Stimulated activated CD8-positive, alpha-beta memory T cell treated with anti-CD3 and anti-CD28 coated beads, Interleukin-4, amount 100 ng/mL, for 1 hour (primary cell): ENCODE data around the gene VEGFC.

Experiments
- DNase-seq, 2 donors: peaks; one replicate each; pipeline ENCODE4 v3.0.0-alpha.2; 2020; ENCODE audit warnings: low read depth in 2 of 2, low spot score in 1 of 2

The VEGFC gene

DNA sequence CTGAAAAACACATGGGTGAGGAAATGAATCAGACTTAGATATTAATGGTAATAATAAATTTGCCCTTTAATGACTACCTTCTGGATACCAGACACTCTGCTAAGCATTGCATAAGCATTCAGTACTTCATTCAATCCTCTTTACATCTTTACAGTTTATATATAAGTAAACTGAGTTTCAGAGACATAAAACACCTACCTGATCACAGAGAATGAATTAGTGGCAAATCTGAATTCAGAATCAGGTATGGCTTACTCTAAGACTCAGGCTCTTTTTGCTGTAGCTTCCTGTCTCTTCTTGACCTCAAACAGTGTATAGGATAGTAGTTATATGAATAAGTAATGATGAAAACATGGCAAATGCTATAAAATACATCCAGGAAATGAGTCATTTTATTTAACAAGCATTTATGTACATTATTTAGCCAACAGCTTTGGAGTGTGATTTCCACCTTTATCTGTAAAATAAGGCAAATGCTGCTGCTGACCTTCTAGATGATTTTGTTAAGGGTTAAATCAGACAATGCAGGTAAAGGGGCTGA, 83.9 kb downstream of the VEGFC start:
- DNase-seq = no peak

DNA sequence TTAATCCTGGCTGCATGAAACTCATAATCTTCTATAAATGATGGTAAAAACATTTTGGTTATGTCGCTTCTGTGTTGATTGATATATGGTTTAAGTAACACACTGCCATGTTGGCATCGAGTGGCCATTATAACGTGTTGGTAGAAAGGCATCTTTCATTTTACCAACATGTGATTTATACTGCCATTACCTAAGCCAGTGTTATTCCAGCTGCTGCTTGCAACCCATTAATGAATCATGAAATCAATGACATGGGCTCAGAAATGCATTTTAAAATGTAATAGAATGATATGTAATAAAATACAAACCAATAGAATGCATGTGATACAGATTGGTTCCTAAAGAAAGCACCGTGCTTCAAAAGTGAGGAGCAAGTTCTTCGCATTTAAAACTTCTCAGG, 102.0 kb downstream of the VEGFC start:
- no peak for DNase-seq

DNA sequence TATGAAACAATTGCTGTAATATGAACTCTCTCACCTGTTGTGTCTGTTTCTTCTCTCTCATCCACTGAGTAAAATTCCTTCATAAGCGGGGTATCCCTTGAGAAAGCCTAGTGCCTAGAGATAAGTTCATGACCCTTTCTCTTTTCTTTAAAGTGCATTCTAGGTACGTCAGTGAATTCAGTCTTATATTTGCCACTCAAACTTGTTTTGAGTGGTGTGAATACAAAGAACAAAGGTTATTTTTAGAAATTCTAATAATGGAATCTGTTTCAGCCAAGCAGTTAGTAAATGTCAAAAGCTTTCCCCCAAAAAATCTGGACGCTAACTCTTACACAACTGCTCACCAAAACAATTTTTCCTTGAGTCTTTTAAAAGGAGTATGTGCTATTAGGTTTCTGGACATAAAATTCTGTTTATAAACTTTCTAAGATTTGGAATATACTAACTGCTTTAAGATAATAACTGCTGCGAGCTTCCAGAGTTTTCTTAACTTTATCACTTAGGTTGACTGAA, 112.0 kb downstream of the VEGFC start:
- no peak for DNase-seq

DNA sequence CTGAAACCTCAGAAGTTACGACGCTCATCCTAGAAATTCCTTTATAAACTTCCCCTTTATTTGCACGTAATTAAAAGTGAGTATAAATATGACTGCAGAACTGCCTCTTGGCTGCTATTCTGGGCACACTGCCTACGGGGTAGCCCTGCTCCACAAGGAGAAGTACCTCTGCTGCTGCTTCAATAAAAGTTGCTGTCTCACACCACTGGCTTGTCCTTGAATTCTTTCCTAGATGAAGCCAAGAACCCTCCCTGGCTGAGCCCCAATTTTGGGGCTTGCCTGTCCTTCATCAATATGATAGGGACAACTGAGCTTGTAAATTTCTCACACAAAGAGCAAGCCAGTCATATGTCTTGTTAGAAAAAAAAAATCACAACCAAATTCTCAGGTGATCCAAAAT, 115.8 kb downstream of the VEGFC start:
- DNase-seq = no peak

DNA sequence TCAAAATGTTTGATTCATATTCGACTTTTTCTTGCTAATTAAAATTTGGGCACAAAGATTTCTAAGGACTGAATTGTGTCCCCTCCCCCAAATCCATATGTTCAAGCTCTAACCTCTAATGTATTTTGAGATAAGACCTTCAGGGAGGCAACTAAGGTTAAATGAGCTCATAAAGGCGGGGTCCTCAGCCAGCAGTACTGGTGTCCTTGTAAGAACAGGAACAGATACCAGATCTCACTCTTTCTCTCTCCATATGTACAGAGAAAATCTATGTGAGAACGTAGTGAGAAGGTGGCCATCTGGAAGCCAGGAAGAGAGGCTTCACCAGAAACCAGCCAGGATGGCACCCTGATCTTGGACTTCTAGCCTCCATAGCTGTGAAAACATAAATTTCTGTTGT, 116.9 kb downstream of the VEGFC start:
- no peak for DNase-seq

DNA sequence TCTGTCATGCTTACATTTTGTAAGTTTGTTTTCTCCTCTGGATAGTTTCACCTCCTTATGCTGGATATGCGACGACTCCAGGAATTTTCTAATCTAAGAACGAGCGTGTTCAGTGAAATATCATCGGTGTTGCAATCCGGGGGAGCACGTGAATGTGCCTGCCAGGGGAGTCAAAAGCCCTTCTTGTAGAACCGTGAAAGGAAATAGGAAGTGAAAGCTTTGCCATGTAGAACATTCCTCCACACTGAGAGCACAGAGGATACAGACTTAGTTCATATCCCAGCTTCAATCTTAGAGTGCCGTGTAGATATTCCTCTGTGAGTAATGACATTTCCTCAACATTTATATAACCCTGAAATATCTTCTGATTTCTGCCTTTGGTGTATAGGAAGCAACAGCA, 121.2 kb downstream of the VEGFC start:
- DNase-seq = no peak

DNA sequence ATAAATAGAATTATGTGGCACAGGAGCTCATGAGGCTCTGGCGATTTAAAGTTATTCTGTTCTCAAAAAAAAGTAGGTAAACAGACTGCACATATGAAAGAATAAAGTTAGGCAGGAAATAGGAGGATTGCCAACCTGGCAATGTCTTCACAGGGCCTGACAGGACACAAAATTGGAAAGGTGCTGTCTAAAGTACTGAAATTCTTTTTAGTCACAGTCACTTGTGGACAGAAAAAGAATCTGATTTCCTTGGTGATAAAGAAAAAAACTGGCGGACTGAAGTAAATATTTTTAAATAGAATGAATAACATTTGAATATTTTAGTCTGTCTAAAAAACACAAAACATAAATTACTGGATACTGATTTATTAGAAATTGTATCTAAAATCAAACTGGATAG, 124.4 kb downstream of the VEGFC start:
- DNase-seq = no peak

DNA sequence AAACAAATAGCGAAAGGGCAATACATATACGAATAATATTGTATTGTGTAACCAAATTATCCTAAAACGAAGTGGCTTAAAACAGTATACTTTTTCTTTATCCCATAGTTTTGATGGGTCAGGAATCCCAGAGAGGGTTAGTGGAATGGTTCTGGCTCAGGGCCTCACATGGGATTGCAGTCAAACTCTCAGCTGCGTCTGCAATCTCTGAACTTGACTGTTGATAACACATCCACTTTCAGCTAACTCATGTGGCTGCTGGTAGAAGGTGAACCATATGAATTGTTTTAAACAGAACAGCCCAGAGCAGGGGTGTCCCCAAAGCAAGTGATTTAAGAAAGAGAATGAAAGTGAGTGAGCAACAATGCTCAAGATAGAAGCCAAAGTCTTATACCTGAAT, 127.8 kb downstream of the VEGFC start:
- DNase-seq = no peak

DNA sequence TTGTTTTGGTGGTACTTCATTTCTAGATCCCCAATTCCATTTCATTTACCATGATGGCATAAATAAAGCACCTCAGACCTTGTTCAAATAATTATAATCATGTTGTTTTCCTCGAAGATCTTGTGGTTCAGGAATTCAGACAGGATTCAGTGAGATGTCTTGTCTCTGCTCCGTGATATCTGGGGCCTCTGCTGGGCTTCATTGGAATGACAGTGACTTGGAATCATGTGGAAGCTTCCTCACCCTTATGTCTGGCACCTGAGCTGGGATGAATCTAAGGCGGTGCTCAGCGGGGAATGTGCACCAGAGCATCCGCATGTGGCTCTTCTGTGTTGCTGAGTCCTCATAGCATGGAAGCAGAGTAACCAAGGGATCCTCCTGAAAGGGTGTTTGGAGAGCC, 132.2 kb downstream of the VEGFC start:
- no peak for DNase-seq

DNA sequence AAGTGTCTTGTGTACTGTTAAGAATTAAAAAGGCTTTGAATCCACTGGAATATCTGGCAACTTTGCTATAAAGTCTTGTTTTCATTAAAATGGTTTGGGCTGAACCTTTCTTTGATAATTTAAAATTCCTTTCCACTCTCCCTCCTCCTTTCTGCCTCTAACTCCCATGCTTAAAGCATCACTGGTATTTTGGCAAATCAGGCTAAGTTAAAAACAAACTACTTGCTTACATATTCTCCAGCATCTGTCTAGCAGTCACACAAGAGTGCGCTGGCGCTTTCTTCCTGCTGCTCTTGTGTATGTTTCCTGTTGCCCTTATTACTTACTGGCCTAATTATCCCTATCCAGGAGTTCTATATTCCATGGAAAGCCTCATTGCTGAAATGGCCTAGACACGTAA, 136.6 kb downstream of the VEGFC start:
- no peak for DNase-seq

DNA sequence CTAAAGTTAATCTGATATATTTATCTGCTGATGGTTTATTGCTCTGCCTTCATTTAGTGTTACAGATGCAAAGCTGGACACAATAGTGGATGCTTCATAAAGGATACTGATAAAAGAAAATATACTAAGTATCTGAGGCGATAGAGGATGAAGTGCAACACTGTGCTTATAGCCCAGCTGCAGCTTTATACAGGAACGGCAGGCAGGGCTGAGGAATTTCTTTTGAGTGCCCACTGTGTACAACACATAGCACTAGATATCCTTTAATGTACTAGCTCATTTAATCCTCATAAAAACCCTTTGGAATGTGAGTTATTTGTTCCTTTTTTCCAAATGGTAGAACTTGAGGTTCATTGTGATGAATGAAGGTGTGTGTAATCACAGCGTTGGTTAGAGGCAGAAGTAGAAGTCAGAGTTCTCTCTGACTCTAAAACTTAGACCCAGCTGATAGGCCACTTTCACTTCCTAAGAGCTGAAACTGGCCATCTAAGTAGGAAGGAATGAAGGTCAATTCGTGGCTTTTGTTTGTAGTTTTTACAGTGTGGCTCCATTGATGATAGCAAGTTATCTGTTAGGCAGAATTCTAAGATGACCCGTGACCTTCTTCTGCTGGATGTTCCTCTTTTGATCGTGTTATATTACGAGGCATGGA, 138.0 kb downstream of the VEGFC start:
- no peak for DNase-seq

DNA sequence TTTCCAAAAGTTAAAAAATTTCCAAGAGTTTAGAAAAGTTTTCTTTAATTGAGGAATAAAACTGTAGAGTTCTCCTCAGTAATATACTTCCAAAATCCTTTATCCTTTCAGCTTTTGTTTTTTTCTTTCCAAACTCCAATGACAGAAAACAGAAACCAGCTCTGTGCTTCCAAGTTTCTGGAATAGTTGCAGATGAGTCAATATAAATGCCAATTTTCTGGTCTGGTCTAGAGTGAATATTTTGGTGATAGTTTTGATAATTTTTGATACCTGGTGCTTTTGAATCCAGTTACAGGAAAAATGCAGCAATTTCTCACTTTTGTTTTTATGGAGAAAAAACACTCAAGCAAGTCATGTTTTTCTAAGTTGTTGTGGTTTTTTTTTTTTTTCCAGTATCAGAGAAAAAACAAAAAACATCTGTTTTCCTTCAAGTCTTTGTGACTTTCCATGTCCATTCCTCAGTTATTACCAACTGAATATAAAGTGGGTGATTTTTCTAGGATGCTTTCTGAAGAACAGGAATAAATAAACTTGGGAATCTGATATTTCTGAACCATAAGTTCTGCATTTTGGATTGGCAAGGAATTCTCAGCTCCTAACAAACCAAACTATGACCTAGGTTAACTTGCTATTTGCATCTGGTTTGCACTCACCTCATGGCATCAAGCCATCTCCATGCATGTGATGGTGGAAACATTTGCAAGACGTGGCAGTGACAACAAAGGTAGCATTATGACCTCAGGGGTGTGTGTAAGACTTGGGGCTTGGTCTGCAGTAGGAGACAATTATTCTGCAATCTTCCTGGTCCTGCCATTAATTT, 139.1 kb downstream of the VEGFC start:
- no peak for DNase-seq

DNA sequence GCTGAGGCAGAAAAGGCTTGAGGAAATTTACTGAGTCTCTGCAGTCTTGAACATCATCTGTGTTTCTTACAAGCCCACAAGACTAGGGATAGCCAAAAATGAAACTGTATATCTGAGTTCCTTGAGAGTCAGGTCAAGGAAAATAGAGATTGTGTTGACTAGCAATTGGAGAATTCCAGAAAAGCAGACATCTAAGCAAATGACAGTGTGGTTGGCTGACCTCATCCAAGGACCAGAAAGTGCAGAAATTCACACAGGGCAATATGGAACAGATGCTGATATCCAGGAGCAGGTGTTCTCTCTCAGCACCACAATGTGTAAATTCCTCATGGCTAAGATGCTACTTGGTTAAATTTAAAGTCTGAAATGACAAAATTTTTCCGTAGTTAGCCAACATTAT, 146.4 kb downstream of the VEGFC start:
- DNase-seq = no peak

DNA sequence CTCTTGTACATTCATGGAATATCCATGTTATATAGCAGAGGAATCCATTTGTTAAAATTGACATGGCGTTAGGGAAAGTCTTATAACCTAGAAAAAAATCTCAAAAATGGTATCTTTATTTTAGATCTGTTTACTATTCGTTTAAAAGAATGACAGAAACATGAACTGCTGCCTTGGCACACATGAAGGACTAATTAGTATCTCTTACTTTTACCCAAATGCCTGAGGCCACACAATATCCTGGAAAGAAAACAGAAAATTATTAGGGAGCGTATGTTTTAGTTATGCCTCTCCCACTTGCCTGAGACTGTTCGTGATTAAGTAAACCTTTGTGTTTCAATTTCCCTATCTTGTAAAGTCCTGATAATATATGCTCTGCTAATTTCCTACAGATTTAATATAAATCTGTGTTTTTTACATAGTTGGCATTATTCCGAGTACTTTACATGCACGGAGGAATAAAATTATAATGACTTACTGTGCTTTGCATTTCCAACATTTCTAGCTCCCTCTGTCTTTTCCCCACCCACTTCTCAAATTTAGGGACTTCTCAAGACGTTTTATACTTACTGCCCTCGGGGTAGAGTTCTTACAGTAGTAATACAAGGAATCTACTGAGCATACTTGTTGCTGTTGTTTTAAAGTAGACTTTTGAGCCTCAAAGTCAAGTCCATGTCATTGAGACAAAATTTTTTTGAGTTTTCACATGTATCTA, 147.3 kb downstream of the VEGFC start:
- no peak for DNase-seq

DNA sequence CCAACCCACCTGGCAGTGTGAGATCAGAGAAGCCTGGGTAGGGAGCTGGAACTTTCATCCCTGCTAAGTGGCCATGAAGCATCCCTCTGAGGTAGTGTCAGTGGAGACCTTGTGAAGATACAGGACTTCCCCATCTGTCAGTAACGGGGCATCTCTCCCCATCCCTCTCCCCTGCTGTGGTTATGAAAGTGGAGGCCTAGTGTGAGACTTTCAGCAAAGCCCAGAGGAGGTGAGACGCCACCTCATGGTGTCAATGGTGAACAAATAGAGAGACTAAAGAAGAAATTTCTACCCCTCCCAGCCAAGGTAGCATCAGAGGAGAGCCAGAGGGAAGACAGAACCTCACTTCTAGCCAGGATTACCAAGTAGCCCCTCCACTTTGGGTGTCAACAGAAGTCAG, 150.2 kb downstream of the VEGFC start:
- DNase-seq = no peak

DNA sequence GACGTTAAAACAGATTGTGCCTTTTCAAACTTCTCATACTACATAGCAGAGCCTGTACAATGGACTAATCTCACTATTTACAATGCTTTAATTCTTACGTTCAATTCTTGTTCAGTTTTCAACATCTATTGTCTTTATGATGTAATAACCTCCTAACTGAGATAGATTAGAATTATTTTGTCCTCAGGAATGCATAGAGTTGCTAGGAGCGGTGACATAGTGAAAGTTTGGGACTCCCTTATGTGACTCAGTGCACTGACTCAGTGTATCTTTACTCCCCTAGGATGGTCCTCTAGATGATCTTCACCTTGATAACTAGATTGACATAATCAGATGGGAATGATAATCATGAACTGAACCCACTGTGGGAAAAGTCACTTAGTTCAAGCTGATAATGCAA, 151.5 kb downstream of the VEGFC start:
- no peak for DNase-seq

DNA sequence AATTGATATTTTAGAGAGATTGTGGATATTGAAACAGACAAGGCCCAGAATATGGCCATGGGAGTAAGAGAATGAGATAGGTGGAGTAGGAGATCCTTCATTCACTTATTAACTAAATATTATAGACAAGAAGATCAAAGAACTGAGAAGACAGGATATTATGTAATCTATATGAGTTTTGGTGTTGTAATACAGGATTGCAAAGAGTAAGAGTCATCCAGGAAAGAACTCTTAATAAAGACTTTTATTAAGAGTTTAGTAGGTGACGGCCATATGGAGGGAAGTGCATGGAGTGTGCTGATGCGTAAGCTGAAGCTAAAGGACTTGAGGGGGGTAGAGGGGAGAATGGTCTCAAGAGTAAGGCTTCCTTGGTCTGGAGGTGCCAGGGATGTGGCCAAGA, 153.7 kb downstream of the VEGFC start:
- no peak for DNase-seq

DNA sequence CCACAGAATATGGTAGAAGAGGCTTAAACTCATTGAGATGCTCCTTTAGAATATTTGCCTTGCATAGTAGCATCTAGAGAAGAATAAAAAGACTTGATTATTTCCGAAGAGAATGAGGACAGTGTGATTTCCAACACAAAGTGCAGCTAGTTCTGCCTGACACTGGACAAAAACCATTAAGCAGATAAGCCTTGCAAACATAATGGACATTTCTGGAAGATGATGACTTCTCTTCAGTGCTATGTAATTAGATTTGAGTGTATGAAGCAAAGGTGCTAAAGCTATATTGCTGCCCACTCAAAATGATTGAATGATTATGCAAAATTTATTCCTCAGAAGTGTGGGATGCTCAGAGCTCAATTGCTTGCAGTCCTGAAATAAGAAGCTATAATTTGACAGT, 156.4 kb downstream of the VEGFC start:
- no peak for DNase-seq

DNA sequence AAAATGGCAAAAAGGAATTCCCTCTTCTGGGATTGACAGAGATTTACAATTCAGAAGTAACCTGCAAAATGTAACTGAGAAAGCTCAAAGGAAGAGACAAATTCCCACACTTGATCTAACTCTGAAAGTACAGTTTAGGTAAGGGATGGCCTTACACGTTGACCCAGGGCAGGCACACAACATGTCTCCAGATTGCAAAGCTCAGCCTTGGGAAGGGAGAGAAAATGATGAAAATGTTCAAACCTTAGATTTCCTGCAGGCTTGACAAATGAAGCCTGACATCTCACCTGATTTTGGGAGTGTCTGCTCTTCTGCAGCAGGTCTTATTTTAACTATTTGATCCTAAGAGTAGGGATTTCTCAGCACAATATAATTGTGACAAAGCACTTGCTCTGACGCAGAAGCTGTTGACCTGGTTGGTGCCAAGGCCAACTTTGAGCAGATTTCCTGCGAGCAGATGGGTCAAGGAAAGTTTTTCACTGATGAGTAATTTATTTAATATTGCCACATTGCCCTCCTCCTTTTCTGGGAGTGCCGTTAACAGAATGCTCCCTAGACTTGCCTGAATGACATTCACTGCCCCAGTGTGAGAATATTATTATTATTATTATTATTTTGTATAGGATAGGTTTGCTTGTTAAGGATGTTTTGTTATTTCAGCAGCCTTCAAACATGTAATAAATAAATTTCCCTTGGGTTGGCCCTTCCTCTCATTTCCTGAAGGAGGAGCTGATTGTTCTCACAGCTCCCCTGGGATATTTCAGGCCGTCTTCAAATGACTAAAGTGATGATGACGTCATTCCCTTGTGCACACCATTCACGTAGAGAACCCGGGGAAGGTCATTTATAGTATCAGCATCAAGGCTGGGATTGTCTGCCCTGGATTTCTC, 157.1 kb downstream of the VEGFC start:
- DNase-seq = no peak
